Mesenchymal stem cell (in vitro differentiated cells and primary cell): Measurements from ENCODE around the gene ZNF580.

Experiments
- DNase-seq: peaks from one replicate; pipeline ENCODE4 v3.0.0-alpha.2; 2013
- H2AFZ ChIP-seq: one replicate; pipeline ENCODE4 v1.6.1; 2013; ENCODE audit warnings: low read depth, mild to moderate bottlenecking, control low read depth, inconsistent platforms, low read length, moderate library complexity
- H2AK5ac ChIP-seq: 2 replicates; pipeline ENCODE4 v1.6.1; 2013; ENCODE audit warnings: low read length, moderate library complexity, mild to moderate bottlenecking, inconsistent platforms; ENCODE audit not compliant: severe bottlenecking
- H2BK120ac ChIP-seq: one replicate; pipeline ENCODE4 v1.6.1; 2013; ENCODE audit warnings: low read depth, mild to moderate bottlenecking, inconsistent platforms, low read length, moderate library complexity
- H2BK12ac ChIP-seq, 2 experiments: one replicate each; pipeline ENCODE4 v1.6.1; 2013; ENCODE audit warnings: inconsistent platforms in 2 of 2, low read length in 2 of 2, mild to moderate bottlenecking in 2 of 2, moderate library complexity in 2 of 2, control low read depth in 1 of 2
- H2BK15ac ChIP-seq: one replicate; pipeline ENCODE4 v1.6.1; 2013; ENCODE audit warnings: mild to moderate bottlenecking, low read depth, inconsistent platforms; ENCODE audit not compliant: poor library complexity, severe bottlenecking
- H2BK5ac ChIP-seq: 2 replicates; pipeline ENCODE4 v1.6.1; 2013; ENCODE audit warnings: low read depth, mild to moderate bottlenecking, low read length, control low read depth, inconsistent platforms; ENCODE audit not compliant: poor library complexity, severe bottlenecking
- H3K14ac ChIP-seq, 2 experiments: one replicate each; pipeline ENCODE4 v1.6.1; 2013; ENCODE audit warnings: inconsistent platforms in 2 of 2, low read length in 2 of 2, control low read depth in 1 of 2, mild to moderate bottlenecking in 1 of 2, moderate library complexity in 1 of 2
- H3K18ac ChIP-seq, 2 experiments: one replicate each; pipeline ENCODE4 v1.6.1; 2013; ENCODE audit warnings: inconsistent platforms in 2 of 2, low read length in 2 of 2, control low read depth in 1 of 2, low read depth in 1 of 2, mild to moderate bottlenecking in 1 of 2
- H3K23ac ChIP-seq, 2 experiments: one replicate each; pipeline ENCODE4 v1.6.1; 2013; ENCODE audit warnings: inconsistent platforms in 2 of 2, low read length in 2 of 2, mild to moderate bottlenecking in 2 of 2, moderate library complexity in 2 of 2, control low read depth in 1 of 2
- H3K27ac ChIP-seq: 2 replicates; pipeline ENCODE4 v1.5.1; 2013; ENCODE audit warnings: mild to moderate bottlenecking, moderate library complexity, low read length, control low read depth, inconsistent platforms; ENCODE audit not compliant: poor library complexity, severe bottlenecking
- H3K27me3 ChIP-seq, 2 experiments: 2 replicates each; pipeline versions ENCODE4 v1.6.1 to v1.7.0; 2013; ENCODE audit warnings: low read length in 2 of 2, mild to moderate bottlenecking in 2 of 2, moderate library complexity in 2 of 2, control low read depth in 1 of 2, inconsistent platforms in 1 of 2; ENCODE audit not compliant: control insufficient read depth in 1 of 2, insufficient read depth in 1 of 2
- H3K36me3 ChIP-seq, 2 experiments: 2 replicates each; pipeline versions ENCODE4 v1.6.1 to v1.7.0; 2013; ENCODE audit warnings: low read length in 2 of 2, control low read depth in 1 of 2, inconsistent platforms in 1 of 2, low read depth in 1 of 2, mild to moderate bottlenecking in 1 of 2; ENCODE audit not compliant: insufficient read depth in 2 of 2, control insufficient read depth in 1 of 2
- H3K4ac ChIP-seq, 2 experiments: one replicate each; pipeline ENCODE4 v1.6.1; 2013; ENCODE audit warnings: inconsistent platforms in 2 of 2, low read length in 2 of 2, mild to moderate bottlenecking in 2 of 2, moderate library complexity in 2 of 2, control low read depth in 1 of 2, low read depth in 1 of 2
- H3K4me1 ChIP-seq: 2 replicates; pipeline ENCODE4 v1.6.1; 2013; ENCODE audit warnings: low read depth, low read length, control low read depth; ENCODE audit not compliant: control insufficient read depth, insufficient read depth
- H3K4me2 ChIP-seq: 2 replicates; pipeline ENCODE4 v1.6.1; 2013; ENCODE audit warnings: low read length, mild to moderate bottlenecking, inconsistent platforms; ENCODE audit not compliant: poor library complexity, severe bottlenecking
- H3K4me3 ChIP-seq, 2 experiments: 2 replicates each; pipeline versions ENCODE4 v1.5.1 to v1.7.0; 2013; ENCODE audit warnings: low read length in 2 of 2, mild to moderate bottlenecking in 2 of 2, control low read depth in 1 of 2, low read depth in 1 of 2; ENCODE audit not compliant: insufficient read depth in 1 of 2
- H3K79me1 ChIP-seq: replicated peaks from 2 replicates; pipeline ENCODE4 v1.6.1; 2013; ENCODE audit warnings: mild to moderate bottlenecking, control low read depth, low read length, inconsistent platforms; ENCODE audit not compliant: poor library complexity, severe bottlenecking
- H3K9ac ChIP-seq: 2 replicates; pipeline ENCODE4 v1.7.0; 2013; ENCODE audit warnings: mild to moderate bottlenecking, low read length, moderate library complexity
- H3K9me3 ChIP-seq: 2 replicates; pipeline ENCODE4 v1.7.0; 2013; ENCODE audit warnings: mild to moderate bottlenecking, low read length; ENCODE audit not compliant: control insufficient read depth
- H4K8ac ChIP-seq: one replicate; pipeline ENCODE4 v1.6.1; 2013; ENCODE audit warnings: inconsistent platforms, mild to moderate bottlenecking, low read length, moderate library complexity
- H4K91ac ChIP-seq: one replicate; pipeline ENCODE4 v1.6.1; 2013; ENCODE audit warnings: mild to moderate bottlenecking, low read length, inconsistent platforms
- WGBS: methylation state at CpG from one replicate; pipeline ENCODE4 v1.1.7; 2013; ENCODE audit warnings: mixed read lengths; 5-methylcytosine and 5-hydroxymethylcytosine counted together

The ZNF580 gene

GRCh38 chr19:55642153-55643002 is 1.6 kb downstream of the ZNF580 start:
- Histone ChIP-seq H3K4ac (peak overlapping the region; percentile 2 to 92), H2AK5ac (peak overlapping the region; percentile 88), H4K91ac (peak overlapping the region; percentile 89), H2BK5ac (no peak overlapping the region), H3K18ac (peak overlapping the region; percentile 86 to 95), H2AFZ (no peak overlapping the region), H3K14ac (peak overlapping the region in 1 of 2 experiments; percentile 97), H2BK120ac (peak overlapping the region; percentile 30), H3K4me3 (peak overlapping the region; percentile 82 to 94), H3K4me2 (peak overlapping the region; percentile 100), H2BK12ac (peak overlapping the region; percentile 67 to 75), H3K9ac (peak overlapping the region; percentile 94), H2BK15ac (no peak overlapping the region), H3K79me1 (peaks cover 14% of the 10 kb centered on the region), H3K27me3 (no peaks in the 10 kb centered on the region), H3K23ac (peak overlapping the region in 1 of 2 experiments; percentile 97), H3K27ac (peak overlapping the region; percentile 84), H3K9me3 (no peaks in the 10 kb centered on the region), H4K8ac (peak overlapping the region; percentile 29), H3K36me3 (peaks cover 28% of the 10 kb centered on the region in 2 experiments), H3K4me1 (peaks cover 37% of the 10 kb centered on the region)
- peak; percentile 38 for DNase-seq
- WGBS = 5% methylated on average over 61 of the region's 65 CpGs

- WGBS = 2% methylated on average over 36 of the region's 56 CpGs
- no peak within 1 kb of the TSS for H2BK5ac ChIP-seq
- peak within 1 kb of the TSS; percentile 59 for H2BK120ac ChIP-seq
- peak within 1 kb of the TSS; percentile 5 to 95 for H3K4ac ChIP-seq
- H3K4me1 ChIP-seq = peaks cover 36% of the 10 kb centered on the region
- peak within 1 kb of the TSS; percentile 61 for H4K8ac ChIP-seq
- H3K23ac ChIP-seq = peak within 1 kb of the TSS in 1 of 2 experiments; percentile 97
- peak within 1 kb of the TSS; percentile 89 for H4K91ac ChIP-seq
- H2AK5ac ChIP-seq = peak within 1 kb of the TSS; percentile 89
- H3K18ac ChIP-seq = peak within 1 kb of the TSS; percentile 86 to 95
- H3K9ac ChIP-seq = peak within 1 kb of the TSS; percentile 94
- H3K27ac ChIP-seq = peak within 1 kb of the TSS; percentile 85
- H2BK12ac ChIP-seq = peak within 1 kb of the TSS; percentile 67 to 93
- H3K4me2 ChIP-seq = peak within 1 kb of the TSS; percentile 100
- H3K36me3 ChIP-seq = peaks cover 27 to 28% of the 10 kb centered on the region in 2 experiments
- H2BK15ac ChIP-seq = peak within 1 kb of the TSS; percentile 18
- H3K27me3 ChIP-seq = no peaks in the 10 kb centered on the region
- H3K14ac ChIP-seq = peak within 1 kb of the TSS in 1 of 2 experiments; percentile 97
- DNase-seq = peak; percentile 88
- H3K4me3 ChIP-seq = peak within 1 kb of the TSS; percentile 82 to 94
- no peak within 1 kb of the TSS for H2AFZ ChIP-seq
- no peaks in the 10 kb centered on the region for H3K9me3 ChIP-seq
- H3K79me1 ChIP-seq = peaks cover 14% of the 10 kb centered on the region
Measured at GRCh38 chr19:55643003-55643886, 2.4 kb downstream of the ZNF580 start, which contains the start of gene ZNF581. ZNF581 (plus strand) TSS chr19:55643649; CDS start chr19:55644572, 923 bp downstream.

GRCh38 chr19:55643887-55644176 is 3.0 kb downstream of the ZNF580 start:
- no peak overlapping the region for H4K91ac ChIP-seq
- no peak overlapping the region for H2BK12ac ChIP-seq
- no peak overlapping the region for H2AFZ ChIP-seq
- H2BK120ac ChIP-seq = peak overlapping the region; percentile 59
- no peaks in the 10 kb centered on the region for H3K9me3 ChIP-seq
- H3K79me1 ChIP-seq = peaks cover 19% of the 10 kb centered on the region
- H3K9ac ChIP-seq = peak overlapping the region; percentile 94
- H3K27me3 ChIP-seq = no peaks in the 10 kb centered on the region
- WGBS = under 1% methylated on average over 15 of the region's 15 CpGs
- H2BK5ac ChIP-seq = no peak overlapping the region
- peak overlapping the region; percentile 82 to 94 for H3K4me3 ChIP-seq
- H3K4me2 ChIP-seq = peak overlapping the region; percentile 89
- H3K4me1 ChIP-seq = peaks cover 38% of the 10 kb centered on the region
- H3K36me3 ChIP-seq = peaks cover 22 to 23% of the 10 kb centered on the region in 2 experiments
- peak overlapping the region in 1 of 2 experiments; percentile 26 for H3K14ac ChIP-seq
- H2BK15ac ChIP-seq = peak overlapping the region; percentile 6
- H3K4ac ChIP-seq = peak overlapping the region; percentile 5 to 19
- peak overlapping the region; percentile 38 for H2AK5ac ChIP-seq
- H3K18ac ChIP-seq = no peak overlapping the region
- H4K8ac ChIP-seq = no peak overlapping the region
- H3K23ac ChIP-seq = no peak overlapping the region
- peak overlapping the region; percentile 33 for H3K27ac ChIP-seq
- DNase-seq = no peak
